Gastrocnemius medialis (tissue), 4 donors: ENCODE data around the gene CDKN2B-AS1.

ENCODE experiments used
- CTCF ChIP-seq, 5 experiments: fragments of 450-650 bp in 3 of 5; fragments of 200-600 bp in 2 of 5; sonication (generic) in 2 of 5; IDR thresholded peaks in 4 of 5; conservative IDR thresholded peaks in 1 of 5; 1 replicate in 4 of 5; 2 replicates in 1 of 5; pipeline ENCODE4 v1.5.1; 2016 to 2019; ENCODE audit warnings: antibody characterized with exemption in 5 of 5, mild to moderate bottlenecking in 3 of 5, moderate library complexity in 3 of 5
- POLR2A ChIP-seq, 2 donors: fragments of 450-650 bp; IDR thresholded peaks; one replicate each; pipeline ENCODE4 v1.6.1; 2017; ENCODE audit warnings: antibody characterized with exemption in 2 of 2, mild to moderate bottlenecking in 2 of 2, moderate library complexity in 2 of 2

- TF ChIP-seq POLR2A (IDR thresholded peaks at IDR 0.05), result no peak
- no peak for TF ChIP-seq CTCF (IDR thresholded peaks at IDR 0.05 in 4 of 5, conservative IDR thresholded peaks at IDR 0.05 in 1 of 5)
Measured at GRCh38 chr9:22131817-22132216, 137.2 kb downstream of the CDKN2B-AS1 start.
